WTC11 (cell line): ENCODE measurements around the gene AHNAK2. TPM values are rescaled to one million over a fixed set of nuclear protein-coding genes. Genes with fewer than 3 reads are reported as not detected.

ENCODE experiments used
- ATAC-seq: fragments of 200-7000 bp; cut with Tn5 transposase; 2 replicates; pipeline ENCODE4 v1.10.0; 2021; ENCODE audit warnings: mild to moderate bottlenecking, moderate library complexity
- CTCF ChIA-PET: fragments of 300-600 bp; sonication (Branson Sonifier 250); formaldehyde crosslinking; loops from one replicate; lab custom pipeline; 2021; ENCODE audit warnings: antibody characterized with exemption; lab: Charles Lee
- POLR2A ChIA-PET: fragments of 350-600 bp; sonication (Branson Sonifier 250); formaldehyde crosslinking; loops from one replicate; lab custom pipeline; 2021; ENCODE audit warnings: antibody characterized with exemption; lab: Charles Lee
- DNase-seq: peaks from one replicate; pipeline ENCODE4 v3.0.0; 2021; ENCODE audit warnings: low spot score
- H3K27ac Mint-ChIP-seq: 2 replicates; pipeline ENCODE4 v1.8.0; 2021; ENCODE audit warnings: mixed read lengths
- H3K27me3 Mint-ChIP-seq: 2 replicates; pipeline ENCODE4 v1.8.0; 2021; ENCODE audit warnings: low read depth, mild to moderate bottlenecking, moderate library complexity, mixed read lengths
- H3K36me3 Mint-ChIP-seq: 2 replicates; pipeline ENCODE4 v1.8.0; 2021; ENCODE audit warnings: mixed read lengths
- H3K4me1 Mint-ChIP-seq: 2 replicates; pipeline ENCODE4 v1.8.0; 2022; ENCODE audit warnings: mixed read lengths
- H3K4me3 Mint-ChIP-seq: 2 replicates; pipeline ENCODE4 v1.8.0; 2021; ENCODE audit warnings: mild to moderate bottlenecking, moderate library complexity, mixed read lengths
- H3K9me3 Mint-ChIP-seq: 2 replicates; pipeline ENCODE4 v1.8.0; 2021; ENCODE audit warnings: mixed read lengths
- ATF1 ChIP-seq: sonication (generic); formaldehyde crosslinking; IDR thresholded peaks from 2 replicates; pipeline ENCODE4 v1.8.1; 2023; ENCODE audit warnings: mild to moderate bottlenecking, moderate library complexity, missing genetic modification reagents
- ELF4 ChIP-seq: sonication (generic); formaldehyde crosslinking; IDR thresholded peaks from 2 replicates; pipeline ENCODE4 v1.8.1; 2022; ENCODE audit warnings: low read depth, mild to moderate bottlenecking, moderate library complexity, missing genetic modification reagents
- EMX1 ChIP-seq: fragments of 250-450 bp; sonication (Bioruptor Pico); IDR thresholded peaks from 2 replicates; pipeline ENCODE4 v1.8.0; 2021; ENCODE audit warnings: mild to moderate bottlenecking
- FOXJ3 ChIP-seq: sonication (generic); formaldehyde crosslinking; IDR thresholded peaks from 2 replicates; pipeline ENCODE4 v1.9.0; 2021; ENCODE audit warnings: missing genetic modification reagents, mild to moderate bottlenecking, borderline replicate concordance
- FOXP1 ChIP-seq: sonication (generic); formaldehyde crosslinking; IDR thresholded peaks from 2 replicates; pipeline ENCODE4 v1.8.0; 2022; ENCODE audit warnings: missing genetic modification reagents, mild to moderate bottlenecking, moderate library complexity, borderline replicate concordance
- HMGA2 ChIP-seq: fragments of 250-450 bp; sonication (Bioruptor Pico); IDR thresholded peaks from 2 replicates; pipeline ENCODE4 v1.4.0; 2021; ENCODE audit warnings: mild to moderate bottlenecking, moderate library complexity
- JUN ChIP-seq: sonication (generic); formaldehyde crosslinking; IDR thresholded peaks from 2 replicates; pipeline ENCODE4 v1.8.0; 2023; ENCODE audit warnings: mild to moderate bottlenecking, missing genetic modification reagents
- MXD4 ChIP-seq: fragments of 250-450 bp; sonication (Bioruptor Pico); IDR thresholded peaks from 2 replicates; pipeline ENCODE4 v1.8.0; 2021; ENCODE audit warnings: mild to moderate bottlenecking, moderate library complexity, borderline replicate concordance
- NFE2L1 ChIP-seq: sonication (generic); formaldehyde crosslinking; IDR thresholded peaks from 2 replicates; pipeline ENCODE4 v1.8.1; 2023; ENCODE audit warnings: missing genetic modification reagents
- NFYB ChIP-seq: sonication (generic); formaldehyde crosslinking; conservative IDR thresholded peaks from 2 replicates; pipeline ENCODE4 v1.8.0; 2022; ENCODE audit warnings: low read depth, missing genetic modification reagents
- NR3C1 ChIP-seq: sonication (generic); formaldehyde crosslinking; conservative IDR thresholded peaks from 2 replicates; pipeline ENCODE4 v1.8.1; 2023; ENCODE audit warnings: low read depth, mild to moderate bottlenecking, missing genetic modification reagents
- RORB ChIP-seq: fragments of 250-450 bp; sonication (Bioruptor Pico); IDR thresholded peaks from 2 replicates; pipeline ENCODE4 v1.9.0; 2021; ENCODE audit warnings: mild to moderate bottlenecking
- ZNF121 ChIP-seq: sonication (generic); formaldehyde crosslinking; IDR thresholded peaks from 2 replicates; pipeline ENCODE4 v1.8.0; 2023; ENCODE audit warnings: missing genetic modification reagents
- total RNA-seq: library from RNA; stranded (reverse); gene quantifications from 3 replicates; pipeline ENCODE4 v1.2.3, GENCODE V29; 2021
- TF ChIP-seq, protein P1 (sequence below): fragments of 250-450 bp; sonication (Bioruptor Pico); IDR thresholded peaks from 2 replicates; pipeline ENCODE4 v1.9.0; 2021; ENCODE audit warnings: moderate library complexity, mild to moderate bottlenecking, inconsistent platforms, borderline replicate concordance
- TF ChIP-seq, protein P2 (sequence below): fragments of 250-450 bp; sonication (Bioruptor Pico); IDR thresholded peaks from 2 replicates; pipeline ENCODE4 v2.1.2; 2022; ENCODE audit warnings: mild to moderate bottlenecking, moderate library complexity
- TF ChIP-seq, protein P3 (sequence below): sonication (generic); formaldehyde crosslinking; IDR thresholded peaks from 2 replicates; pipeline ENCODE4 v1.8.0; 2022; ENCODE audit warnings: missing genetic modification reagents
- TF ChIP-seq, protein P4 (sequence below): sonication (generic); formaldehyde crosslinking; IDR thresholded peaks from 2 replicates; pipeline ENCODE4 v1.8.1; 2023; ENCODE audit warnings: mild to moderate bottlenecking, missing genetic modification reagents
- TF ChIP-seq, protein P5 (sequence below): sonication (generic); formaldehyde crosslinking; IDR thresholded peaks from 2 replicates; pipeline ENCODE4 v1.8.0; 2022; ENCODE audit warnings: mild to moderate bottlenecking, missing genetic modification reagents
- TF ChIP-seq, protein P6 (sequence below): sonication (generic); formaldehyde crosslinking; conservative IDR thresholded peaks from 2 replicates; pipeline ENCODE4 v1.8.1; 2023; ENCODE audit warnings: mild to moderate bottlenecking, low read depth, missing genetic modification reagents, moderate library complexity

Gene AHNAK2
- total RNA-seq, 1 experiment from 2014 or later: 3.5 TPM

DNA sequence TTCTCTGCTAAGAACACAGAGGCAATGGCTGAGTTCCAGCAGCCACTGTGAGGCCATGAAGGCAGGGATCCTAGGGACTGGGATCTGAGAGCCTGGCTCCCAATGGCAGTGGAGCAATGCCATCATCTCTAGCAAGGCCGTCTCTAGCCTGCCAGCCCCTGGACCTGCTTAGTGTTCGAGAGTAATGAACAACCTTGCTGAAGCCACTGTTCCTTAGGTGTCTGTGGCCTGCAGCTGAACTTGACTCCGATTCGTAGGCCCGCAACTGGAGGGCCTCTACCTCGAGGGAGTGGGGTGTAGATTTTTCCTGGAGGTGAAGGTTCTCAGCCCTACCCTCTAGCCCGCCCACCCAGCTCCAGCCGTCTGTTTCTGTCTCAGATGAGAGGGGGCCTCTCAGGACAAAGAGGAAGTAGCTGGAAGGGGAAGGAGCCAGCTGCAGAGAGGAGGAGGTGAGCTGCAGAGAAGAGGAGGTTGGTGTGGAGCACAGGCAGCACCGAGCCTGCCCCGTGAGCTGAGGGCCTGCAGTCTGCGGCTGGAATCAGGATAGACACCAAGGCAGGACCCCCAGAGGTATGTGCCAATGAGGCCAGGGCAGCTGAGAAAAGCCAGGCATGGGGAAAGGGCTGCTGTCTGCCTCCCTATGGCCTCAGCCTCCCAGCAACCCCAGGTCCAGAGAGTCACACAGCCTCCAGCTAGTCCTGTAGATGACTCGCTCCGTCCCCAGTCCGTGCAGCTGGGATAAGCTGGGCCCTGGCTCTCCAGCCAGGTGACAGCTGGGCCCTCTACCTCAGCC lies 53.6 kb downstream of the AHNAK2 start, which contains the start of gene PLD4 (continued):
- TF ChIP-seq, protein P1, sequence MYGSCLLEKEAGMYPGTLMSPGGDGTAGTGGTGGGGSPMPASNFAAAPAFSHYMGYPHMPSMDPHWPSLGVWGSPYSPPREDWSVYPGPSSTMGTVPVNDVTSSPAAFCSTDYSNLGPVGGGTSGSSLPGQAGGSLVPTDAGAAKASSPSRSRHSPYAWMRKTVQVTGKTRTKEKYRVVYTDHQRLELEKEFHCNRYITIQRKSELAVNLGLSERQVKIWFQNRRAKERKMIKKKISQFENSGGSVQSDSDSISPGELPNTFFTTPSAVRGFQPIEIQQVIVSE (CRISPR knock-in tag): no peak
- TF ChIP-seq ATF1 (CRISPR knock-in tag): no peak

DNA sequence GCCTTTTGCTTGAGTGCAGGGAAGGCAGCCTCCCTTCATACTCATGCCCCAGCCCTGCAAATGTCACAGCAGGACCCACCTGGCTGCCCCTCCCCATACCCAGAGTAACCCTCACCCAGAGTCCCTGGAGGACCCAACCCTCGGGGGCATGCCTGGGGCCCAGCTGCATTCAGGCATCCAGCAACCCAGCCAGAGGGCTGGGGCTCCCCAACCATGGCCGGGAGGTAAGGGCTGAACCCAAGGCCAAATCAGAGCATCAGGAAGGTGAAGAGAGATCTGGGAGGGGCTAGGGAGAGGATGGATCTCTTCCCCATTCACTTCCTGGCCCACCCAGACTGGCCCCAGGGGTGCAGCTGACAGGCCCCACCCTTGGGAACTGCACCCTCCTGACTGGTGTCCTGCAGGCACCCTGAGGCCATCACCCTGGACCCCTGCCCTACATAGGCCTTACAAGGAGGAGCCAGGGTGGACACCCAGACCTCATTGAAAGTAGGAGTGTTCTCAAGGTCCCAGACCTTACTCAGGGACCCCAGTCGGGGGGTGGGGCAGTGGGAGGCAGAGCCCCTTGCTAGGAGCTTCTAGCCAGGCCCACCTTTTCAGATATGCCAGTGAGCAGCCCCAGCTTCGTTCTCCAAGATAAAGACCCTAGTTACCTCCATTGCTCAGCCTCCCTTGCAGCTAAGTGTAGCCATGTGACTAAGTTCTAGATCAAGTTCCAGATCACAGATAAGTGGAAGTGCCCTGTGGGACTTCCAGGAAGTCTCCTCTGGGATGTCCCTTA lies 54.3 kb downstream of the AHNAK2 start:
- ChIA-PET CTCF (interaction anchor here (1.2 to 1.9 kb wide), 2 partner anchors 17 to 28 kb away, joined by 3 to 9 read pairs; no protein-coding TSS in a partner anchor), POLR2A (no interaction called here)
- DNase-seq (no peak), ATAC-seq (no peak)
- Mint-ChIP-seq H3K9me3 (peaks cover 12% of the 10 kb centered on the region), H3K4me1 (peaks cover 4% of the 10 kb centered on the region; the same call in 1 of the 2 replicates), H3K27ac (no peak overlapping the region), H3K4me3 (no peak overlapping the region), H3K36me3 (no peaks in the 10 kb centered on the region), H3K27me3 (no peaks in the 10 kb centered on the region)
- TF ChIP-seq FOXP1 (CRISPR knock-in tag) (no peak), NR3C1 (CRISPR knock-in tag) (no peak), NFYB (CRISPR knock-in tag) (no peak), JUN (CRISPR knock-in tag) (no peak), NFE2L1 (CRISPR knock-in tag) (no peak), ZNF121 (CRISPR knock-in tag) (no peak), EMX1 (no peak), HMGA2 (CRISPR knock-in tag) (no peak), FOXJ3 (CRISPR knock-in tag) (no peak), ELF4 (no peak), MXD4 (CRISPR knock-in tag) (no peak), ATF1 (CRISPR knock-in tag) (no peak), RORB (CRISPR knock-in tag) (no peak)
- TF ChIP-seq, protein P2, sequence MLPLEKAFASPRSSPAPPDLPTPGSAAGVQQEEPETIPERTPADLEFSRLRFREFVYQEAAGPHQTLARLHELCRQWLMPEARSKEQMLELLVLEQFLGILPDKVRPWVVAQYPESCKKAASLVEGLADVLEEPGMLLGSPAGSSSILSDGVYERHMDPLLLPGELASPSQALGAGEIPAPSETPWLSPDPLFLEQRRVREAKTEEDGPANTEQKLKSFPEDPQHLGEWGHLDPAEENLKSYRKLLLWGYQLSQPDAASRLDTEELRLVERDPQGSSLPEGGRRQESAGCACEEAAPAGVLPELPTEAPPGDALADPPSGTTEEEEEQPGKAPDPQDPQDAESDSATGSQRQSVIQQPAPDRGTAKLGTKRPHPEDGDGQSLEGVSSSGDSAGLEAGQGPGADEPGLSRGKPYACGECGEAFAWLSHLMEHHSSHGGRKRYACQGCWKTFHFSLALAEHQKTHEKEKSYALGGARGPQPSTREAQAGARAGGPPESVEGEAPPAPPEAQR (CRISPR knock-in tag): no peak
- TF ChIP-seq, protein P3, sequence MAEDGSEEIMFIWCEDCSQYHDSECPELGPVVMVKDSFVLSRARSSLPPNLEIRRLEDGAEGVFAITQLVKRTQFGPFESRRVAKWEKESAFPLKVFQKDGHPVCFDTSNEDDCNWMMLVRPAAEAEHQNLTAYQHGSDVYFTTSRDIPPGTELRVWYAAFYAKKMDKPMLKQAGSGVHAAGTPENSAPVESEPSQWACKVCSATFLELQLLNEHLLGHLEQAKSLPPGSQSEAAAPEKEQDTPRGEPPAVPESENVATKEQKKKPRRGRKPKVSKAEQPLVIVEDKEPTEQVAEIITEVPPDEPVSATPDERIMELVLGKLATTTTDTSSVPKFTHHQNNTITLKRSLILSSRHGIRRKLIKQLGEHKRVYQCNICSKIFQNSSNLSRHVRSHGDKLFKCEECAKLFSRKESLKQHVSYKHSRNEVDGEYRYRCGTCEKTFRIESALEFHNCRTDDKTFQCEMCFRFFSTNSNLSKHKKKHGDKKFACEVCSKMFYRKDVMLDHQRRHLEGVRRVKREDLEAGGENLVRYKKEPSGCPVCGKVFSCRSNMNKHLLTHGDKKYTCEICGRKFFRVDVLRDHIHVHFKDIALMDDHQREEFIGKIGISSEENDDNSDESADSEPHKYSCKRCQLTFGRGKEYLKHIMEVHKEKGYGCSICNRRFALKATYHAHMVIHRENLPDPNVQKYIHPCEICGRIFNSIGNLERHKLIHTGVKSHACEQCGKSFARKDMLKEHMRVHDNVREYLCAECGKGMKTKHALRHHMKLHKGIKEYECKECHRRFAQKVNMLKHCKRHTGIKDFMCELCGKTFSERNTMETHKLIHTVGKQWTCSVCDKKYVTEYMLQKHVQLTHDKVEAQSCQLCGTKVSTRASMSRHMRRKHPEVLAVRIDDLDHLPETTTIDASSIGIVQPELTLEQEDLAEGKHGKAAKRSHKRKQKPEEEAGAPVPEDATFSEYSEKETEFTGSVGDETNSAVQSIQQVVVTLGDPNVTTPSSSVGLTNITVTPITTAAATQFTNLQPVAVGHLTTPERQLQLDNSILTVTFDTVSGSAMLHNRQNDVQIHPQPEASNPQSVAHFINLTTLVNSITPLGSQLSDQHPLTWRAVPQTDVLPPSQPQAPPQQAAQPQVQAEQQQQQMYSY (CRISPR knock-in tag): no peak
- TF ChIP-seq, protein P4, sequence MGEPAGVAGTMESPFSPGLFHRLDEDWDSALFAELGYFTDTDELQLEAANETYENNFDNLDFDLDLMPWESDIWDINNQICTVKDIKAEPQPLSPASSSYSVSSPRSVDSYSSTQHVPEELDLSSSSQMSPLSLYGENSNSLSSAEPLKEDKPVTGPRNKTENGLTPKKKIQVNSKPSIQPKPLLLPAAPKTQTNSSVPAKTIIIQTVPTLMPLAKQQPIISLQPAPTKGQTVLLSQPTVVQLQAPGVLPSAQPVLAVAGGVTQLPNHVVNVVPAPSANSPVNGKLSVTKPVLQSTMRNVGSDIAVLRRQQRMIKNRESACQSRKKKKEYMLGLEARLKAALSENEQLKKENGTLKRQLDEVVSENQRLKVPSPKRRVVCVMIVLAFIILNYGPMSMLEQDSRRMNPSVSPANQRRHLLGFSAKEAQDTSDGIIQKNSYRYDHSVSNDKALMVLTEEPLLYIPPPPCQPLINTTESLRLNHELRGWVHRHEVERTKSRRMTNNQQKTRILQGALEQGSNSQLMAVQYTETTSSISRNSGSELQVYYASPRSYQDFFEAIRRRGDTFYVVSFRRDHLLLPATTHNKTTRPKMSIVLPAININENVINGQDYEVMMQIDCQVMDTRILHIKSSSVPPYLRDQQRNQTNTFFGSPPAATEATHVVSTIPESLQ (CRISPR knock-in tag): no peak
- TF ChIP-seq, protein P5, sequence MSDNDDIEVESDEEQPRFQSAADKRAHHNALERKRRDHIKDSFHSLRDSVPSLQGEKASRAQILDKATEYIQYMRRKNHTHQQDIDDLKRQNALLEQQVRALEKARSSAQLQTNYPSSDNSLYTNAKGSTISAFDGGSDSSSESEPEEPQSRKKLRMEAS (CRISPR knock-in tag): no peak
- TF ChIP-seq, protein P6, sequence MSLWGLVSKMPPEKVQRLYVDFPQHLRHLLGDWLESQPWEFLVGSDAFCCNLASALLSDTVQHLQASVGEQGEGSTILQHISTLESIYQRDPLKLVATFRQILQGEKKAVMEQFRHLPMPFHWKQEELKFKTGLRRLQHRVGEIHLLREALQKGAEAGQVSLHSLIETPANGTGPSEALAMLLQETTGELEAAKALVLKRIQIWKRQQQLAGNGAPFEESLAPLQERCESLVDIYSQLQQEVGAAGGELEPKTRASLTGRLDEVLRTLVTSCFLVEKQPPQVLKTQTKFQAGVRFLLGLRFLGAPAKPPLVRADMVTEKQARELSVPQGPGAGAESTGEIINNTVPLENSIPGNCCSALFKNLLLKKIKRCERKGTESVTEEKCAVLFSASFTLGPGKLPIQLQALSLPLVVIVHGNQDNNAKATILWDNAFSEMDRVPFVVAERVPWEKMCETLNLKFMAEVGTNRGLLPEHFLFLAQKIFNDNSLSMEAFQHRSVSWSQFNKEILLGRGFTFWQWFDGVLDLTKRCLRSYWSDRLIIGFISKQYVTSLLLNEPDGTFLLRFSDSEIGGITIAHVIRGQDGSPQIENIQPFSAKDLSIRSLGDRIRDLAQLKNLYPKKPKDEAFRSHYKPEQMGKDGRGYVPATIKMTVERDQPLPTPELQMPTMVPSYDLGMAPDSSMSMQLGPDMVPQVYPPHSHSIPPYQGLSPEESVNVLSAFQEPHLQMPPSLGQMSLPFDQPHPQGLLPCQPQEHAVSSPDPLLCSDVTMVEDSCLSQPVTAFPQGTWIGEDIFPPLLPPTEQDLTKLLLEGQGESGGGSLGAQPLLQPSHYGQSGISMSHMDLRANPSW: no peak
